H1 (cell line): ENCODE results near the gene TFE3. TPM values are rescaled to one million over a fixed set of nuclear protein-coding genes. Genes with fewer than 3 reads are reported as not detected.

ENCODE experiments used
- CTCF ChIA-PET: fragments of 300-600 bp; sonication (Branson Sonifier 250); formaldehyde crosslinking; loops from one replicate; lab custom pipeline; 2021; ENCODE audit not compliant: partially characterized antibody; lab: Charles Lee
- POLR2A ChIA-PET: fragments of 300-600 bp; sonication (Branson Sonifier 250); formaldehyde crosslinking; loops from one replicate; lab custom pipeline; 2021; ENCODE audit warnings: inconsistent platforms; ENCODE audit not compliant: partially characterized antibody; lab: Charles Lee
- DNase-seq, 2 experiments: peaks; one replicate each; pipeline versions ENCODE4 v3.0.0 to v3.0.0-alpha.2; 2010 to 2022; ENCODE audit warnings: low spot score in 2 of 2, low read depth in 1 of 2, mixed read lengths in 1 of 2
- FAIRE-seq: peaks from 2 replicates; lab custom pipeline; 2011; peaks lifted over from hg19 to GRCh38; lab: Jason Lieb, UNC
- H2AFZ ChIP-seq: 2 replicates; pipeline ENCODE4 v1.8.1; 2012; ENCODE audit warnings: low read length, inconsistent platforms
- H2AK5ac ChIP-seq: 2 replicates; pipeline ENCODE4 v1.6.1; 2013; ENCODE audit warnings: low read depth, low read length
- H2BK120ac ChIP-seq: replicated peaks from 2 replicates; pipeline ENCODE3; 2013; ENCODE audit warnings: low read depth, low read length, inconsistent platforms
- H2BK12ac ChIP-seq: 2 replicates; pipeline ENCODE4 v1.6.1; 2013; ENCODE audit warnings: low read depth, low read length
- H2BK15ac ChIP-seq: 2 replicates; pipeline ENCODE4 v1.6.1; 2013; ENCODE audit warnings: low read length
- H2BK20ac ChIP-seq: 2 replicates; pipeline ENCODE4 v1.6.1; 2013; ENCODE audit warnings: low read length
- H2BK5ac ChIP-seq: 2 replicates; pipeline ENCODE4 v1.6.1; 2013; ENCODE audit warnings: low read depth, low read length
- H3K14ac ChIP-seq: 2 replicates; pipeline ENCODE4 v1.6.1; 2013; ENCODE audit warnings: inconsistent platforms; ENCODE audit not compliant: insufficient read length
- H3K18ac ChIP-seq: 2 replicates; pipeline ENCODE4 v1.6.1; 2013; ENCODE audit warnings: low read length; ENCODE audit errors: extremely low read depth
- H3K23ac ChIP-seq: 2 replicates; pipeline ENCODE4 v1.6.1; 2013; ENCODE audit warnings: inconsistent platforms; ENCODE audit not compliant: insufficient read length
- H3K23me2 ChIP-seq: 2 replicates; pipeline ENCODE4 v1.6.1; 2013; ENCODE audit warnings: low read depth, low read length
- H3K27ac ChIP-seq: 2 replicates; pipeline ENCODE4 v1.6.1; 2011; ENCODE audit warnings: low read depth, low read length, inconsistent platforms
- H3K27me3 ChIP-seq, 4 experiments: replicated peaks in 1 of 4; 1 replicate in 1 of 4; 2 replicates in 3 of 4; pipeline versions ENCODE4 v1.6.1 to v1.8.1; 2011 to 2013; ENCODE audit warnings: low read length in 3 of 4, mild to moderate bottlenecking in 3 of 4, inconsistent platforms in 2 of 4, mixed read lengths in 2 of 4, moderate library complexity in 1 of 4; ENCODE audit not compliant: control insufficient read depth in 3 of 4, insufficient read depth in 3 of 4; ENCODE audit errors: extremely low read depth in 1 of 4
- H3K36me3 ChIP-seq, 4 experiments: 2 replicates each; pipeline versions ENCODE4 v1.6.1 to v1.8.1; 2011 to 2013; ENCODE audit warnings: mild to moderate bottlenecking in 4 of 4, low read length in 3 of 4, moderate library complexity in 2 of 4, control low read depth in 1 of 4, inconsistent platforms in 1 of 4; ENCODE audit not compliant: insufficient read depth in 4 of 4, control insufficient read depth in 2 of 4
- H3K4ac ChIP-seq: replicated peaks from 2 replicates; pipeline ENCODE3; 2013; ENCODE audit warnings: low read length, low read depth, mixed read lengths, inconsistent platforms; ENCODE audit not compliant: insufficient read length
- H3K4me1 ChIP-seq, 4 experiments: replicated peaks in 1 of 4; 1 replicate in 1 of 4; 2 replicates in 3 of 4; pipeline versions ENCODE4 v1.6.1 to v1.8.1; 2011 to 2013; ENCODE audit warnings: low read length in 3 of 4, inconsistent platforms in 2 of 4, mixed read lengths in 1 of 4; ENCODE audit not compliant: insufficient read depth in 4 of 4, control insufficient read depth in 3 of 4
- H3K4me2 ChIP-seq, 2 experiments: 2 replicates each; pipeline versions ENCODE4 v1.6.1 to v1.8.1; 2011 to 2013; ENCODE audit warnings: low read depth in 2 of 2, low read length in 2 of 2, control low read depth in 1 of 2, inconsistent platforms in 1 of 2, mild to moderate bottlenecking in 1 of 2; ENCODE audit not compliant: insufficient read depth in 1 of 2
- H3K4me3 ChIP-seq, 4 experiments: fragments of 200-600, 300-600 bp in 1 of 4; sonication (generic), shearing (Covaris generic), sonication (Bioruptor Twin) in 1 of 4; 2 replicates each; pipeline versions ENCODE4 v1.5.1 to v1.8.1; 2011 to 2016; ENCODE audit warnings: low read length in 4 of 4, low read depth in 3 of 4, control low read depth in 2 of 4, inconsistent platforms in 2 of 4, mild to moderate bottlenecking in 2 of 4, mixed read lengths in 1 of 4, moderate library complexity in 1 of 4; ENCODE audit not compliant: insufficient read depth in 2 of 4; ENCODE audit errors: extremely low read depth in 1 of 4
- H3K56ac ChIP-seq: replicated peaks from 2 replicates; pipeline ENCODE3; 2013; ENCODE audit warnings: low read depth, mild to moderate bottlenecking, mixed read lengths, low read length, inconsistent platforms; ENCODE audit not compliant: insufficient read length
- H3K79me1 ChIP-seq: 2 replicates; pipeline ENCODE4 v1.6.1; 2013; ENCODE audit warnings: low read depth, low read length, control low read depth
- H3K79me2 ChIP-seq, 2 experiments: 2 replicates each; pipeline versions ENCODE4 v1.6.1 to v1.8.1; 2012 to 2013; ENCODE audit warnings: low read length in 2 of 2, mild to moderate bottlenecking in 2 of 2, inconsistent platforms in 1 of 2; ENCODE audit not compliant: insufficient read depth in 2 of 2, control insufficient read depth in 1 of 2
- H3K9ac ChIP-seq, 4 experiments: replicated peaks in 1 of 4; 1 replicate in 1 of 4; 2 replicates in 3 of 4; pipeline versions ENCODE4 v1.6.1 to v1.8.1; 2011 to 2013; ENCODE audit warnings: low read depth in 3 of 4, low read length in 3 of 4, control low read depth in 2 of 4, mild to moderate bottlenecking in 2 of 4, moderate library complexity in 2 of 4, inconsistent platforms in 1 of 4; ENCODE audit errors: extremely low read depth in 1 of 4
- H3K9me3 ChIP-seq, 2 experiments: 2 replicates each; pipeline versions ENCODE4 v1.6.1 to v1.8.1; 2012 to 2013; ENCODE audit warnings: mild to moderate bottlenecking in 2 of 2, moderate library complexity in 2 of 2, control low read depth in 1 of 2, inconsistent platforms in 1 of 2, low read depth in 1 of 2, low read length in 1 of 2, mixed read lengths in 1 of 2; ENCODE audit not compliant: insufficient read depth in 2 of 2
- H4K20me1 ChIP-seq, 2 experiments: replicated peaks in 1 of 2; 2 replicates each; pipeline versions ENCODE3 to v1.8.1; 2011 to 2013; ENCODE audit warnings: inconsistent platforms in 2 of 2, low read length in 2 of 2, mild to moderate bottlenecking in 1 of 2; ENCODE audit not compliant: insufficient read depth in 2 of 2, control insufficient read depth in 1 of 2
- H4K5ac ChIP-seq: 2 replicates; pipeline ENCODE4 v1.6.1; 2013; ENCODE audit warnings: low read length, low read depth, mixed read lengths, inconsistent platforms; ENCODE audit not compliant: insufficient read length
- H4K8ac ChIP-seq: 2 replicates; pipeline ENCODE4 v1.8.0; 2013; ENCODE audit warnings: mild to moderate bottlenecking, moderate library complexity, low read length, inconsistent platforms; ENCODE audit not compliant: insufficient read depth; ENCODE audit errors: extremely low read depth
- H4K91ac ChIP-seq: replicated peaks from 2 replicates; pipeline ENCODE3; 2013; ENCODE audit warnings: low read length, mixed read lengths, inconsistent platforms; ENCODE audit not compliant: insufficient read length
- CBX8 ChIP-seq: fragments of 300-800, 300-1000 bp; sonication (generic); IDR thresholded peaks from 2 replicates; pipeline ENCODE4 v1.7.1; 2016; ENCODE audit warnings: low read depth, low read length, borderline replicate concordance
- CTBP2 ChIP-seq: IDR thresholded peaks from 2 replicates; pipeline ENCODE4 v1.7.0; 2011; ENCODE audit warnings: borderline replicate concordance, mild to moderate bottlenecking, moderate library complexity, mixed read lengths, low read length; ENCODE audit not compliant: insufficient read depth, insufficient read length
- EGR1 ChIP-seq: IDR thresholded peaks from 2 replicates; pipeline ENCODE4 v1.6.1; 2011; ENCODE audit warnings: low read depth, low read length, borderline replicate concordance
- FOSL1 ChIP-seq: IDR thresholded peaks from 2 replicates; pipeline ENCODE4 v1.6.1; 2011; ENCODE audit warnings: mild to moderate bottlenecking, low read depth, low read length, moderate library complexity; ENCODE audit not compliant: insufficient read depth
- JUN ChIP-seq: IDR thresholded peaks from 2 replicates; pipeline ENCODE4 v1.6.1; 2011; ENCODE audit warnings: low read depth, mild to moderate bottlenecking, improper control_type of control experiment, low read length
- JUND ChIP-seq: IDR thresholded peaks from 2 replicates; pipeline ENCODE4 v1.6.1; 2011; ENCODE audit warnings: mild to moderate bottlenecking, improper control_type of control experiment, low read length
- KDM1A ChIP-seq: fragments of 200-600, 300-600 bp; sonication (generic); IDR thresholded peaks from 2 replicates; pipeline ENCODE4 v1.7.1; 2016; ENCODE audit warnings: mild to moderate bottlenecking, low read length, borderline replicate concordance
- KDM4A ChIP-seq: IDR thresholded peaks from one replicate; pipeline ENCODE4 v1.7.1; 2012; ENCODE audit warnings: low read depth, mild to moderate bottlenecking, moderate library complexity, low read length, inconsistent platforms; ENCODE audit not compliant: severe bottlenecking
- POU5F1 ChIP-seq: IDR thresholded peaks from 2 replicates; pipeline ENCODE4 v1.6.1; 2011; ENCODE audit warnings: low read depth, mild to moderate bottlenecking, low read length, moderate library complexity
- RNF2 ChIP-seq: fragments of 200-900, 300-1000 bp; sonication (generic); IDR thresholded peaks from 2 replicates; pipeline ENCODE4 v1.7.1; 2016; ENCODE audit warnings: borderline replicate concordance, low read depth, mild to moderate bottlenecking, antibody characterized with exemption, low read length; ENCODE audit not compliant: poor library complexity, severe bottlenecking; ENCODE audit errors: missing control alignments
- SIN3A ChIP-seq, 2 experiments: IDR thresholded peaks in 1 of 2; conservative IDR thresholded peaks in 1 of 2; 2 replicates each; pipeline ENCODE4 v1.6.1; 2011 to 2012; ENCODE audit warnings: low read length in 2 of 2, improper control_type of control experiment in 1 of 2, low read depth in 1 of 2, mild to moderate bottlenecking in 1 of 2
- SP2 ChIP-seq: IDR thresholded peaks from 2 replicates; pipeline ENCODE4 v1.6.1; 2012; ENCODE audit warnings: mild to moderate bottlenecking, low read length, inconsistent platforms
- TEAD4 ChIP-seq: IDR thresholded peaks from 2 replicates; pipeline ENCODE4 v1.6.1; 2012; ENCODE audit warnings: low read depth, low read length, inconsistent platforms, mixed read lengths
- WGBS, 2 experiments: shearing (Covaris generic) in 1 of 2; methylation state at CpG; one replicate each; pipeline versions ENCODE4 v1.1.6 to v1.1.7; 2013 to 2015; ENCODE audit warnings: low lambda C conversion rate in 2 of 2, mixed read lengths in 2 of 2, inconsistent platforms in 1 of 2, low coverage in 1 of 2, missing lambda C conversion rate in 1 of 2; ENCODE audit not compliant: insufficient replicate concordance in 2 of 2, insufficient coverage in 1 of 2, insufficient read length in 1 of 2; ENCODE audit errors: extremely low coverage in 1 of 2, missing lambda C conversion rate in 1 of 2; 5-methylcytosine and 5-hydroxymethylcytosine counted together
- polyA plus RNA-seq, 7 experiments: library from polyadenylated mRNA; depleted of rRNA in 3 of 7; stranded (reverse) in 5 of 7; unstranded in 2 of 7; fragments of >200 nt in 5 of 7; fragments of 200-250 nt in 2 of 7; gene quantifications; 1 replicate in 5 of 7; 2 replicates in 1 of 7; 4 replicates in 1 of 7; pipeline versions ENCODE4 v1.2.1 to v1.2.3, GENCODE V29; 2011 to 2013; ENCODE audit warnings: missing spikeins in 2 of 7, mixed read lengths in 2 of 7
- total RNA-seq: library from RNA; stranded (reverse); fragmentation: NEBNext Ultra II Directional; extraction: Animal tissue kit (Norgen Biotek cat#: 25700); gene quantifications from 2 replicates; pipeline ENCODE4 v1.2.1, GENCODE V29; 2021

The TFE3 gene
- total and polyA plus RNA-seq, 2 of the 8 experiments (the other 6 are each of a cell fraction or from before 2014, with no cell fraction given) = 33.7 to 52.9 TPM

DNA sequence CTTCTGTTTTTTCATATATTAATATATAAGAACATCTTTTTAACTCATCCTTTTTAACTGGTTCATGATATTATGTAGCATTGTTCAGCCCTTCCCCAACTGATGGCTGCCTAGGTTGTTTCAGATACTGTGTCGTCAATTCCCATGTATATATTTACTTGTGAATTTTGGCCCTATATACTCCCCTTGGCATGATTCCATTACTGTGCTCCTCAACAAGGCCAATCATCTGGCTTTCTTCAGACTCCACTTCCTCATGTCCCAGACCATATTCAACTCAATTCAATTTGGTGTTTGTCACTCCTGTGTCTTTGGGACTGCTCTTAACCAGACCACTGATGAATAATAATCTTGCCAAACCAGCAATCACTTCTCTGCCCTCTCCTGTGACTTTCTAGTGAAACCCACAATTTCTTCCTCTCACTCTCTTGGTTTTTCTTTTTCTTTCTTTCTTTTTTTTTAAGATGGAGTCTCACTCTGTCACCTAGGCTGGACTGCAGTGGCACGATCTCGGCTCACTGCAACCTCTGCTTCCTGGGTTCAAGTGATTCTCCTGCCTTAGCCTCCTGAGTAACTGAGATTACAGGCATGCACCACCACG lies 39.2 kb upstream of the TFE3 start:
- H3K23me2 ChIP-seq = no peaks in the 10 kb centered on the region; the same call in 1 of the 2 replicates
- H2AK5ac ChIP-seq = no peak overlapping the region
- no peak for FAIRE-seq
- H3K4me1 ChIP-seq = no peaks in the 10 kb centered on the region
- no peak overlapping the region for H3K18ac ChIP-seq
- H3K23ac ChIP-seq = no peak overlapping the region
- H4K8ac ChIP-seq = no peak overlapping the region
- H2BK5ac ChIP-seq = no peak overlapping the region
- no peaks in the 10 kb centered on the region for H3K79me1 ChIP-seq
- CTCF ChIA-PET = no interaction called here
- H4K20me1 ChIP-seq = no peaks in the 10 kb centered on the region
- no peaks in the 10 kb centered on the region for H3K27me3 ChIP-seq
- no peak overlapping the region for H2BK120ac ChIP-seq
- no peaks in the 10 kb centered on the region for H3K79me2 ChIP-seq
- POLR2A ChIA-PET = no interaction called here
- no peak overlapping the region for H3K4ac ChIP-seq
- DNase-seq = no peak
- 0 out of 8 replicates have a peak, but pooled peaks cover 0 to under 1% (median 0%) of the 10 kb centered on the region in 4 experiments for H3K36me3 ChIP-seq
- no peak overlapping the region for H3K27ac ChIP-seq
- H3K4me2 ChIP-seq = no peak overlapping the region
- no peak overlapping the region for H2BK20ac ChIP-seq
- H3K56ac ChIP-seq = no peak overlapping the region
- H4K5ac ChIP-seq = no peak overlapping the region
- H2BK12ac ChIP-seq = no peak overlapping the region
- no peak overlapping the region for H2AFZ ChIP-seq
- H3K9me3 ChIP-seq = no peaks in the 10 kb centered on the region
- H2BK15ac ChIP-seq = no peak overlapping the region
- H3K4me3 ChIP-seq = no peak overlapping the region
- H3K9ac ChIP-seq = no peak overlapping the region
- 80% methylated on average over 1 of the region's 4 CpGs; no CpG with 5 or more reads in 1 of the 2 experiments for WGBS, 2 experiments
- H4K91ac ChIP-seq = no peak overlapping the region
- H3K14ac ChIP-seq = no peak overlapping the region
- TF ChIP-seq SIN3A (conservative IDR thresholded peaks at IDR 0.05 in 1 of 2, IDR thresholded peaks at IDR 0.05 in 1 of 2; ENCODE audit: low read depth in 1 of 2, low read length in 2 of 2) = no peak
- TF ChIP-seq CBX8 = no peak
- no peak for TF ChIP-seq SP2
- TF ChIP-seq EGR1 = no peak
- TF ChIP-seq RNF2 = no peak
- no peak for TF ChIP-seq KDM4A
- TF ChIP-seq JUND = no peak
- TF ChIP-seq JUN = no peak
- no peak for TF ChIP-seq TEAD4
- TF ChIP-seq CTBP2 = no peak
- TF ChIP-seq KDM1A = no peak
- no peak for TF ChIP-seq FOSL1
- TF ChIP-seq POU5F1 = no peak
